GM18505 (cell line): ENCODE data around the gene SLC2A5.
"Not testable (repeated sequence)": the region's sequence is repeated elsewhere in the genome, so short reads cannot be mapped to it uniquely, and the experiment has no call there.

Experiments used
- ATAC-seq: cut with Tn5 transposase; IDR thresholded peaks from one replicate; pipeline ENCODE4 v1.9.1; 2021; ENCODE audit not compliant: unreplicated experiment
- POLR2A ChIP-seq: IDR thresholded peaks from 4 replicates; pipeline ENCODE4 v1.6.1; 2011; ENCODE audit warnings: borderline replicate concordance; ENCODE audit not compliant: insufficient read depth, insufficient read length; ENCODE audit errors: extremely low read depth

SLC2A5 gene

DNA sequence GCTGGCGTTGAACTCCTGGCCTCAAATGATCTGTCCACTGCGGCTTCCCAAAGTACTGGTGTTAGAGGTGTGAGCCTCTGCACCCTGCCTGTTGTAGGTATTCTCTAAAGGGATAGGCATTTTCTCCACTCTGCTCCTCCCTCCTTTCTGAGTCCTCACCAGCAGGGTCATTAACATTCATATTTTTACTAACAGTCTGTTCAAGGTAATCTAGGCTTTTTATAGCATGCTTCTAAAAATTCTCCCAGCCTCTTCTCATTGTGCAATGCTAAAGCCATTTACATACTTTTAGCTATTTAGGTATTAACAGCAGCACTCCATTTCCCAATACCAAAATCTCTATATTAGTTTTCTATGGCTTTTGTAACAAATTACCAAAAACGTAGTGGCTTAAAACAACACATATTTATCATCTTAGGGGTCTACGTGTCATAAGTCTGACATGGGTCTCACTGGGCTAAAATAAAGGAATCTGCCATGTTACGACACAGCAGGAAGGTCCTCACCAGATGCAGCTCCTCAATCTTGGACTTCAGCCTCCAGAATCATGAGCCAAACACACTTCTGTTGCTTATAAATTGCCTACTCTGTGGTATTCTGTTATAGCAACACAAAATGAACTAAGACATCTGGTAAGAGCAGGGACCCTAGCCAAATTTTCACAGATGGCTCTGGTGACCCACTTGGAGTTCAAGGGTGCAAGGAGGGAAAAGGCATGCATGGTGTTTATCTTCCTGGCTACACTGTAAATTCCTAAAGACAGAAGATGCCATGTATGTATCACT is 40.3 kb downstream of the SLC2A5 start:
- ATAC-seq, result no peak
- no peak for TF ChIP-seq POLR2A

DNA sequence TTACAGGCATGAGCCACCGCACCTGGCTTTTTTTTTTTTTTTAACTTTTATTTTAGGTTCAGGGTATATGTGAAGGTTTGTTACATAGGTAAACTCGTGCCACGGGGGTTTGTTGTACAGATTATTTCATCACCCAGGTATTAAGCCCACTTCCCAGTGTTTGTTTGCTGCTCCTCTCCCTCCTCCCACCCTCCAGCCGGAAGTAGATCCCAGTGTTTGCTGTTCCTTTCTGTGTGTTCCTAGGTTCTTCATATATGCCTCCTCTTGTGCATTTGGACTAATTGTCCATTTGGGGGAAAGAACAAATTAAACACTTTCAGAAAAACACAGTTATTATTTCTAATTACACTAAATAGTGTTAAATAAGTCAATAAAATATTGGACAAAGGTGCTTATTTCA is 42.1 kb downstream of the SLC2A5 start:
- no peak for ATAC-seq
- TF ChIP-seq POLR2A, result no peak

DNA sequence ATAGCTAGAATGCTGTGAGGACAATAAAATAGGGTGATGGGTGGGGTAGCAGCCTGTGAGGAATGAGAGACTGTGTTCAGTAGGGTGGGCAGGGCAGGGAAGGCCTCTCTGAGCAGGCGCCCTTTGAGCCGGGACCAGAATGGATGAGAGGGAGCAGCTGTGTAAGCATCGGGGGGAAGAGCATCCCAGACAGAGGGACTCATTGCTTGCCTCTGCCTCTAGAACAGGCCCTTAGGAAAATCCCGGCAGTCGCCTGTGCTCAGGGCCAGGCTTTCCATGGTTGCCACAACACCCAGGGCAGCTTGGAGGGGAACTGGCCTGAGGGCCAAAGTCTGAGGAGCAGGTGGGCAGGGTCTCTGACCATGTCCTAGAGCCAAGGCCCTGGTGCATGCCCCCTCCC is 44.0 kb downstream of the SLC2A5 start:
- TF ChIP-seq POLR2A, result no peak
- ATAC-seq, result no peak

DNA sequence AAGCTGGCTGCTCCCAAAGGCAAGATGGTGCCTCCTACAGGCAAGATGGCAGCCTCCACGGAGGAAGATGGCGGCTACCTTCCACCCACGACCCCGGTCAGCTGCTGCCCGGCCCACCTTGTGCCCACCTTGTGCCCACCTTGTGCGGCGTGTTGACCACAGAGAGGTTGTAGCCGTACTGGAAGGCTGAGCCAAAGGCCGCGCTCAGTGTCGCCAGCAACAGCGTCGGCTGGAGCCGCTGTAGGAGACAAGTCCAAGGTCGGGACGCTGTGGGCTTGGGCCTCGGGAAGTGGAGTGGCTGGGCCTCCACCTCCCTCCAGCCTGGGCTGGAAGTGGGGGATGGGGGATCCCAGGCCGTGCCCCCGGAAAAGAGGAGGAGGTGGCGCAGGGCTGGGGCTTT is 44.6 kb downstream of the SLC2A5 start:
- no peak for ATAC-seq
- TF ChIP-seq POLR2A, result no peak

DNA sequence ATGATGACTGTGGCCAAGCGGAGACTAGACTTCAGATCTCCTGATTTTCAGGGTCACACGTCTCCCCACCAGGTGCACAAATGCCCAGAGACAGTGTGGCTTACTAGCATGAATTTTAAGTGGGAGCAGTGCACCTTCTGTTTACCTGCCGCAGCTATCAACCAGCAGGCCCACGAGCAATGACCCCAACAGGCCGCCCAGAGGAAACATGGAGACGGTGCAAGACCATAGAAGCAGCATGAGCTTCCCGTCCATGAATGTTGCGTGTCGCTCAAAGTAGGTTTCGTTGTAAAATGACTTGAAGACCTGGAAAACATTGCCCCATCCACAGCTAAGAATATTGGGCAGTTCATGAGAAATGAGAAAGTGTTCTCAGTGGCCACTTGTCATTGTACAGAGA is 46.7 kb downstream of the SLC2A5 start:
- ATAC-seq, result no peak
- no peak for TF ChIP-seq POLR2A

DNA sequence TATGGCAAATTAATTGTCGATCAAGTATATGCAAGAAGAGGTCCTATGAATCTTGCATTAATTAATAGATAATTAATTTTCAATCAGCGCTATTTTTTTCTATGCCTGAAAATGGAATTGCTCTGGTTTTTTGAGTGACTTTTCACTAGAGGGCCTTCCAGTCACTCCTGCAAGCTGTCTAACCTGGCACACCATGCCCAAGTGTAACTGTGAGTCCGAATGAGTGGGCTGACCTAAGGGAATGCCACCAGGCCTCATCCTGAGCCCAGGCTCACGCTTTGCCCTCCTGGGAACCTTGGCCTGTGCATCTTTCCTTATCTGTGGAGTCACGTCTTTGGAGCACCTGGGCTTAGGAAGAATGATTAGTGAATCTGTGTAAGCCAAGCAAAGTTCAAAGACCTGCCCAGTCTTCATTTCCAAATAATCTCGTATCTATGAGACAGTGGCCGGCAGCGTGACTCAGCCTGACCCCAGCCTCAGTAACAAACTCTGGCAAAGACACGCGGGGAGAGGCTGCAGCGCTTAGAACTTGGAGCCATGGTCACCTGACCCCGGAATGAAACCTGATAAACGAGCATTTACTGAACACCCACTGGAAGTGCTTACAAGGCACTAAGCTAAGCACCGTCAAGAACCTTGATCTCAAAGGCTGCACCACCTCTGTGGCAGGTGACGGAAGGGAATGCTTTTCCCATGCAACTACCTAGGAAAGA is 47.3 kb downstream of the SLC2A5 start:
- not testable (repeated sequence) for ATAC-seq

DNA sequence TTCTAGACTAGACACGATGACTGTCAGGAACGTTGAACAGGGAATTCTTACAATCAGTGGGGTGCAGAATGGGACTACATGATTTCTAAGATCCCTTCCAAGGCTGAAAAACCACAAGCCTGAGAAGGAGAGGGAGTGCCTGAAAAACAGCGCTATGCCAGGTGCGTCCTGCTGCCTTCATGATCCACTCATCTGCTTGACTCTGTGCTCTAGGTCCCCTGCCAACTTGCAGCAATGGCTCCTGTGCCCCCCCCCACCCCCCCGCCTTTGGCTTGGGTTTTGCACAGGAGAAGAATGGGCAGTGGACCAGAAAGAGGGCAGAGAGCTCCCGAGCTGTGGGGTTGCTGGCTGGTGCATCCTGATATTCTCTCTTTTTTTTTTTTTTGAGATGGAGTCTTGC is 49.1 kb downstream of the SLC2A5 start:
- TF ChIP-seq POLR2A, result no peak

DNA sequence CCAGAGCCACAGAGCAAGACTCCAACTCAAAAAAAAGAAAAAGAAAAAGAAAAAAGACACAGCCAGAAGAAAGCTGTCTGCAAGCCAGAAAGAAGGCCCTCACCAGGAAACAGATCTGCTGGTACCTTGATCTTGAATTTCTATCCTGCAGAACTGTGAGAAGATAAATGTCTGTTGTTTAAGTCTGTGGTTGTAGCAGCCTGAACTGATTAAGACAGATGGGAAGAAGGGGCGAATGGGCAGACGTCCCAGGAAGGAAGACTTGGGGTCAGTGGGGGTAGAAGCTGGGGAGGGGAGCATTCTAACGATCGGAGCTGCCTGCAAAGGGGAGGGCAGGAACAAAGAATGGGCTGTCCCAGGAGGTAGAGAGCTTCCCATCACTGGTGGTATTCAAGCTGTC is 49.5 kb downstream of the SLC2A5 start:
- no peak for ATAC-seq
- no peak for TF ChIP-seq POLR2A

More for the DNA sequence above, 49.1 kb downstream of the SLC2A5 start:
- ATAC-seq, result no peak

DNA sequence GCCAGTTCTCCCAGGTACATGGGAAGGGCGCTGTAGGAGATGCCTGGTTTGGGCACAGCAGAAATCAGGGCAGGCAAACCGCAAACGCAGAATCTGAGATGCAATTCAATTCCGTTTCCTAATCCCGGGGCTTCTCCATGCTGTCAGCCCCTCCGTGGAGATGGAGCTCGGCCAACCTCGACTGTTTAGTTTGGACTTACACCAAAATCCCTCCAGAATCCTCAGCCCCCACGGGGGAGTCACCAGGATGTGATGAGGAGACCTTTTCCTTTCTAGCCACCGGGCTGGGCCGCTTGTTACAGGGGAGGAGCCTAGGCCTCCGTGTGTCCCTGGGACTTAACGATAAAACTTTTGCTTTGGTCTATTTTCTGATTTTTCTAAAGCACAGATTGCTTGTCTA is 51.1 kb downstream of the SLC2A5 start:
- TF ChIP-seq POLR2A, result no peak
- no peak for ATAC-seq

DNA sequence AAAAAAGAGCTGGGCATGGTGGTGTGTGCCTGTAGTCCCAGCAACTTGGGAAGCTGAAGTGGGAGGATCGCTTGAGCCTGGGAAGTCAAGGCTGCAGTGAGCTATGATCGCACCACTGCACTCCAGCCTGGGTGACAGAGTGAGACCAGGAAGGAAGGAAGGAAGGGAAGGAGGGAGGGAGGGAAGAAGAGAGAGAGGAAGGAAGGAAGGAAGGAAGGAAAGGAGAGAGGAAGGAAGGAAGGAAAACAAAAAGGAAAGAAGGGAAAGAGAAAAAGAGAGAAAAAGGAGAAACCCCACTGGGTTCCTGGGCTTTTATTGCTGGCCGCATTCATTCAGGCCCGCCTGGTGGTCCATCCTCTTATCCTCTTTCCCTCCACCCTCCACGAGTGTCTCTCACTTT is 53.0 kb downstream of the SLC2A5 start:
- no peak for ATAC-seq
- no peak for TF ChIP-seq POLR2A

DNA sequence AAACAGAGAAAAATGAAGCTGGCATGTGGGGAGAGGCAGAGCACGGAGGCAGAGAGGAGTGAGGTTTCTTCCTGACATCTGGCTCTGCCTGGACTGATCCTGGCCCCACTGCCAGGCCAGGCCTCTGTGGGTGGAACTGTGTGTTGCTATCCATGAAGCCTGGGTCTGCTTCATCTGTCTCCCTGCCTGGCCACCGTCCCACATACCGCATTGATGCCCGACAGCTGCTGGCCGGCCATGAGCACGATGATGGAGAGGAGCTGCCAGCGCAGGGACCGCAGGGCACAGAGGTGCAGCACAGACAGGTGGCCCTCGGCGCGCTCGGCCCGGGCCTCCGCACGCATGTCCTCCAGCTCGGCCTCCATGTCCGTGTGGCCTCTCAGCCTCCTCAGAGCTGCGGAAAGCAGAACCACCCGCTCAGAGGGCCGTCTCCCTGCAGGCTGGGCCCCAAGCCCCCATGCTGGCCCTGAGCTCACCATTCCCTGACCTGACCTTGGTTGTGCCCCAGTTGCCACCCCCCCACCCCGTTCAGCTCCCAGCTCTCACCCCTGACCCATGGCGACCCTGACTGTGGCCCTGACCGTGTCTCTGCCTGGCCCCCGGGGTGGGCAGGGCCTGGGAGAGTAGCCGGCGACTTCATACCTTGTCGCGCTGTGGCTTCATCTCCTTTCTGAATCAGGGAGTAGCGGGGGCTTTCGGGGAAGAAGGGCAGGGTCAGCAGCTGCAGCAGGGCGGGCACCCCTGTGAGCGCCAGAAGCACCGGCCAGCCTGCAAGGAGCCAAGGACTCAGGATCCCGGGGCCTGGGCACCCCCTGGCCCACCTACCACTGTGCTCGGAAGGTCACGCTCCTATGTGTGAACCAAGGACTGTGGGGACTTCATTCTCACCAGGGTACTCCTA is 54.7 kb downstream of the SLC2A5 start:
- no peak for TF ChIP-seq POLR2A
- ATAC-seq, result no peak

DNA sequence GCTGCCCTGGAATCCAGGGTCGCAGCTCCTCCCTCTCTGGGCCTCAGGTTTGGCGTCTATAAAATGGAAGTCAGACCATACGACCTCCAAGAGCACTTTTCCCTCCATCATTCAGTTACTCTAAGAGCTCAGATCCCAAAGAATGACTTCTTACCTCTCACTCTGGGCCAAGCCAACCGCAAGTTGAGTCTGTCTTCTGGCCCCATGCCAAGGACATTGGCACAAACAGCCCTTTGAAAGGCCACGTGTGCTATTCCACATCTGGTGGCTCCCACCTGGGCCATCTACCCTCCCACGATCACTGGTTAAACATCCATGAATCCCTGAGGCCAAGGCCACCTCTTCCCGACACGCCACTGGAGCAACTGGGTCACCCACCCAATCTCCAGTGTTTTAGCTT is 55.6 kb downstream of the SLC2A5 start:
- no peak for ATAC-seq
- TF ChIP-seq POLR2A, result no peak

DNA sequence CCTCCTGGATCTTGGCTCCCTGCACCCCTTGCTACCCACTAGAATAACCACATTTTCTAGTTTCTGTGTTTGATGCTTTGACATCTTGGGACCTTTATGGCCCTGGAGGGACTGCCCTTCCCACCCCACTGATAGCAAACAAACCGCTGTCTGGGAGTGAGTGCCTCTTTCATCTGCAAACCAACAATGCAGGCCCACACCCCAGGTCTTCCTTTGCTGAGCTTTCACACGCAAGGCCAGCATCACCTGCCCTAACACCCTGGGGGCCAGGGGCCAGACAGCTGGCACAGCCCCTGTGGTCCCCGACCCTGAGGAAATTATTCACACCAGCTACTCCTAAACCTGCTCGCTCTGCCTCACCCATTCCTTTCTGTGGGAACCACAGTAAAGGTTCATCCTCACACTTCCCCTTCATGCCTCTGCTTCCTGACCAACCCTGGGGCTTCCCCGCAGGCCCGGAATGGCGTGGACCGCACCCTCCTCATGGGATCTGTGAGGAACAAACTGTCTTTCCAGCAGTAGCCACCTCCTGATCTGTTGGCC is 58.6 kb downstream of the SLC2A5 start:
- no peak for ATAC-seq
- no peak for TF ChIP-seq POLR2A
